ENCODE results near the gene SYCE3.
A peak's percentile ranks its signal among the peaks of the same experiment; 100 is the strongest.

Gene SYCE3

DNA sequence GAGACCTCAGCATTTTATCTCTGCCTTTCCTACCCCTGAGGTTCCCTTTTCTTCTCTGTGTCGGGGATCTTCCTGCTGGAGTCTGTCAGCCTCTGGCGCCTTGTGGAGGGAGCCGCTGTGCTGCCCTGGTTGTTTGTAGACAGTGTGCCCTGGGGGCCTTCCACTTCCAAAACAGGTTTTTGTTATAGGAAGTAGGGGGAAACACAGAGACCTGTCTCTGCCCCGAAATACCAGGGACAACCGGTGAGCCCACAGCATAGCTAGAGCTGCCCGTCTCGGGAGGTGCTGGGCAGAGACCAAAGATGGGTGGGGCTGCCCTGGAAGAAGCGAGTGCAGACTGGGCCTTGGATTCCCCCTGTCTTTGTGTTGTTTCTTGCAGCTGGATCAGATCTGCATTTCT is 46.7 kb downstream of the SYCE3 start:
- Histone ChIP-seq H3K4ac (ENCODE audit: low read depth, low read length) (peak overlapping the region; percentile 19), H3K14ac (ENCODE audit: low read length) (no peak overlapping the region), H2BK120ac (ENCODE audit: insufficient read depth, low read length, poor library complexity) (no peak overlapping the region), H2AK5ac (ENCODE audit: low read length) (no peak overlapping the region), H3K4me1 (ENCODE audit: control insufficient read depth in 1 of 2, insufficient read depth in 2 of 2, low read length in 2 of 2) (peaks cover 5 to 8% of the 10 kb centered on the region in 2 experiments), H3K36me3 (ENCODE audit: control insufficient read depth in 1 of 2, insufficient read depth in 2 of 2, low read length in 2 of 2) (peaks cover 36 to 43% of the 10 kb centered on the region in 2 experiments), H2AFZ (ENCODE audit: insufficient read depth, low read length, poor library complexity) (no peak overlapping the region), H3K23ac (ENCODE audit: low read length) (no peak overlapping the region), H3K79me1 (ENCODE audit: low read length) (no peaks in the 10 kb centered on the region), H3K79me2 (ENCODE audit: control insufficient read depth, insufficient read depth, low read length, poor library complexity) (no peaks in the 10 kb centered on the region), H2BK5ac (ENCODE audit: low read depth, low read length, poor library complexity) (no peak overlapping the region), H3K9ac (ENCODE audit: low read length) (no peak overlapping the region), H3K9me3 (ENCODE audit: insufficient read depth, low read depth, low read length) (no peaks in the 10 kb centered on the region), H4K8ac (ENCODE audit: low read depth, low read length) (no peak overlapping the region), H4K91ac (ENCODE audit: low read depth, low read length) (no peak overlapping the region), H3K4me2 (ENCODE audit: low read length) (peak overlapping the region; percentile 38), H4K12ac (ENCODE audit: low read depth, low read length) (no peak overlapping the region), H2BK12ac (ENCODE audit: low read length) (no peak overlapping the region), H3K4me3 (ENCODE audit: low read depth, low read length) (no peak overlapping the region), H3K18ac (ENCODE audit: low read length) (no peak overlapping the region), H3K27ac (ENCODE audit: low read depth, low read length) (no peak overlapping the region), H3K27me3 (ENCODE audit: insufficient read depth, low read length) (no peaks in the 10 kb centered on the region)
- WGBS (ENCODE audit: extremely low coverage, insufficient coverage, insufficient read length) = no CpG with 5 or more reads among the region's 8 CpGs
- no peak for DNase-seq

DNA sequence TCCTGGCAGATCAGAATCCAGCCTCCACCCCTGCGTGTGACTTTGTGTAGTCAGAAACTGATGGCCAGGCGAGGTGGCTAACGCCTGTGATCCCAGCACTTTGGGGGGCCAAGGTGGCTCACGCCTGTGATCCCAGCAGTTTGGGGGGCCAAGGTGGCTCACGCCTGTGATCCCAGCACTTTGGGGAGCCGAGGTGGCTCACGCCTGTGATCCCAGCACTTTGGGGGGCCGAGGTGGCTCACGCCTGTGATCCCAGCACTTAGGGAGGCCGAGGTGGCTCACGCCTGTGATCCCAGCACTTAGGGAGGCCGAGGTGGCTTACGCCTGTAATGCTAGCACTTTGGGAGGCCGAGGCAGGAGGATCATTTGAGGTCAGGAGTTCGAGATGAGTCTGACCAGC is 49.5 kb downstream of the SYCE3 start:
- Histone ChIP-seq H2AFZ (ENCODE audit: insufficient read depth, low read length, poor library complexity) (no peak overlapping the region), H2BK12ac (ENCODE audit: low read length) (no peak overlapping the region), H3K4ac (ENCODE audit: low read depth, low read length) (no peak overlapping the region), H3K9me3 (ENCODE audit: insufficient read depth, low read depth, low read length) (no peaks in the 10 kb centered on the region), H4K8ac (ENCODE audit: low read depth, low read length) (no peak overlapping the region), H3K27me3 (ENCODE audit: insufficient read depth, low read length) (no peaks in the 10 kb centered on the region), H3K4me3 (ENCODE audit: low read depth, low read length) (no peak overlapping the region), H4K91ac (ENCODE audit: low read depth, low read length) (no peak overlapping the region), H2BK5ac (ENCODE audit: low read depth, low read length, poor library complexity) (no peak overlapping the region), H4K12ac (ENCODE audit: low read depth, low read length) (no peak overlapping the region), H3K79me1 (ENCODE audit: low read length) (peaks cover under 1% of the 10 kb centered on the region), H3K4me2 (ENCODE audit: low read length) (no peak overlapping the region), H3K4me1 (ENCODE audit: control insufficient read depth in 1 of 2, insufficient read depth in 2 of 2, low read length in 2 of 2) (peaks cover 5 to 13% of the 10 kb centered on the region in 2 experiments), H2AK5ac (ENCODE audit: low read length) (no peak overlapping the region), H3K27ac (ENCODE audit: low read depth, low read length) (no peak overlapping the region), H3K9ac (ENCODE audit: low read length) (no peak overlapping the region), H3K23ac (ENCODE audit: low read length) (no peak overlapping the region), H3K36me3 (ENCODE audit: control insufficient read depth in 1 of 2, insufficient read depth in 2 of 2, low read length in 2 of 2) (peaks cover 19 to 24% of the 10 kb centered on the region in 2 experiments), H2BK120ac (ENCODE audit: insufficient read depth, low read length, poor library complexity) (no peak overlapping the region), H3K14ac (ENCODE audit: low read length) (no peak overlapping the region), H3K79me2 (ENCODE audit: control insufficient read depth, insufficient read depth, low read length, poor library complexity) (peaks cover 3% of the 10 kb centered on the region), H3K18ac (ENCODE audit: low read length) (no peak overlapping the region)
- no CpG with 5 or more reads among the region's 15 CpGs for WGBS (ENCODE audit: extremely low coverage, insufficient coverage, insufficient read length)
- no peak for DNase-seq

GRCh38 chr22:50508897-50509296 is 53.8 kb downstream of the SYCE3 start:
- H3K14ac ChIP-seq (ENCODE audit: low read length) = no peak overlapping the region
- H3K27me3 ChIP-seq (ENCODE audit: insufficient read depth, low read length) = no peaks in the 10 kb centered on the region
- no peak for DNase-seq
- peaks cover 6 to 15% of the 10 kb centered on the region in 2 experiments for H3K4me1 ChIP-seq (ENCODE audit: control insufficient read depth in 1 of 2, insufficient read depth in 2 of 2, low read length in 2 of 2)
- H3K79me2 ChIP-seq (ENCODE audit: control insufficient read depth, insufficient read depth, low read length, poor library complexity) = peaks cover 13% of the 10 kb centered on the region
- no peak overlapping the region for H4K12ac ChIP-seq (ENCODE audit: low read depth, low read length)
- H2BK5ac ChIP-seq (ENCODE audit: low read depth, low read length, poor library complexity) = no peak overlapping the region
- H3K4me3 ChIP-seq (ENCODE audit: low read depth, low read length) = peak overlapping the region; percentile 99
- no peak overlapping the region for H4K8ac ChIP-seq (ENCODE audit: low read depth, low read length)
- no CpG with 5 or more reads among the region's 3 CpGs for WGBS (ENCODE audit: extremely low coverage, insufficient coverage, insufficient read length)
- no peak overlapping the region for H2AK5ac ChIP-seq (ENCODE audit: low read length)
- no peaks in the 10 kb centered on the region for H3K9me3 ChIP-seq (ENCODE audit: insufficient read depth, low read depth, low read length)
- H3K18ac ChIP-seq (ENCODE audit: low read length) = no peak overlapping the region
- peak overlapping the region; percentile 60 for H3K4ac ChIP-seq (ENCODE audit: low read depth, low read length)
- no peak overlapping the region for H2AFZ ChIP-seq (ENCODE audit: insufficient read depth, low read length, poor library complexity)
- peak overlapping the region; percentile 50 for H3K9ac ChIP-seq (ENCODE audit: low read length)
- H3K27ac ChIP-seq (ENCODE audit: low read depth, low read length) = no peak overlapping the region
- H4K91ac ChIP-seq (ENCODE audit: low read depth, low read length) = no peak overlapping the region
- peaks cover 18 to 21% of the 10 kb centered on the region in 2 experiments for H3K36me3 ChIP-seq (ENCODE audit: control insufficient read depth in 1 of 2, insufficient read depth in 2 of 2, low read length in 2 of 2)
- no peak overlapping the region for H2BK12ac ChIP-seq (ENCODE audit: low read length)
- peaks cover 8% of the 10 kb centered on the region for H3K79me1 ChIP-seq (ENCODE audit: low read length)
- no peak overlapping the region for H2BK120ac ChIP-seq (ENCODE audit: insufficient read depth, low read length, poor library complexity)
- no peak overlapping the region for H3K23ac ChIP-seq (ENCODE audit: low read length)
- peak overlapping the region; percentile 90 for H3K4me2 ChIP-seq (ENCODE audit: low read length)

- WGBS (ENCODE audit: extremely low coverage, insufficient coverage, insufficient read length) = no CpG with 5 or more reads among the region's 76 CpGs
- no peaks in the 10 kb centered on the region for H3K27me3 ChIP-seq (ENCODE audit: insufficient read depth, low read length)
- peak within 1 kb of the TSS; percentile 98 for H3K14ac ChIP-seq (ENCODE audit: low read length)
- peak within 1 kb of the TSS; percentile 99 for H2AFZ ChIP-seq (ENCODE audit: insufficient read depth, low read length, poor library complexity)
- H2AK5ac ChIP-seq (ENCODE audit: low read length) = peak within 1 kb of the TSS; percentile 99
- H3K79me2 ChIP-seq (ENCODE audit: control insufficient read depth, insufficient read depth, low read length, poor library complexity) = peaks cover 13% of the 10 kb centered on the region
- peak within 1 kb of the TSS; percentile 99 for H4K8ac ChIP-seq (ENCODE audit: low read depth, low read length)
- peak within 1 kb of the TSS; percentile 96 for H4K91ac ChIP-seq (ENCODE audit: low read depth, low read length)
- H2BK120ac ChIP-seq (ENCODE audit: insufficient read depth, low read length, poor library complexity) = peak within 1 kb of the TSS; percentile 93
- H3K27ac ChIP-seq (ENCODE audit: low read depth, low read length) = peak within 1 kb of the TSS; percentile 84
- no peak within 1 kb of the TSS for H3K23ac ChIP-seq (ENCODE audit: low read length)
- peak within 1 kb of the TSS; percentile 99 for H4K12ac ChIP-seq (ENCODE audit: low read depth, low read length)
- H3K9ac ChIP-seq (ENCODE audit: low read length) = peak within 1 kb of the TSS; percentile 97
- peak within 1 kb of the TSS; percentile 99 for H3K4me3 ChIP-seq (ENCODE audit: low read depth, low read length)
- peak within 1 kb of the TSS; percentile 100 for H3K18ac ChIP-seq (ENCODE audit: low read length)
- H3K36me3 ChIP-seq (ENCODE audit: control insufficient read depth in 1 of 2, insufficient read depth in 2 of 2, low read length in 2 of 2) = peaks cover 25% of the 10 kb centered on the region in 2 experiments
- peaks cover 8% of the 10 kb centered on the region for H3K79me1 ChIP-seq (ENCODE audit: low read length)
- peaks cover 6 to 15% of the 10 kb centered on the region in 2 experiments for H3K4me1 ChIP-seq (ENCODE audit: control insufficient read depth in 1 of 2, insufficient read depth in 2 of 2, low read length in 2 of 2)
- peak within 1 kb of the TSS; percentile 90 for H3K4me2 ChIP-seq (ENCODE audit: low read length)
- H2BK5ac ChIP-seq (ENCODE audit: low read depth, low read length, poor library complexity) = peak within 1 kb of the TSS; percentile 90
- peak within 1 kb of the TSS; percentile 97 for H3K4ac ChIP-seq (ENCODE audit: low read depth, low read length)
- DNase-seq = peak; percentile 97 to 99
- H3K9me3 ChIP-seq (ENCODE audit: insufficient read depth, low read depth, low read length) = no peaks in the 10 kb centered on the region
- peak within 1 kb of the TSS; percentile 56 for H2BK12ac ChIP-seq (ENCODE audit: low read length)
These were observed 54.5 kb downstream of the SYCE3 start, which contains the start of gene NCAPH2 for GRCh38 chr22:50507991-50508884. Gene NCAPH2 (plus strand): TSS chr22:50508224. CDS start chr22:50508338, 114 bp downstream.

Measured in trophoblast cell (in vitro differentiated cells and primary cell).